HG02840 (cell line): ENCODE results near the gene TEKT5.
"Not testable (repeated sequence)": the region's sequence is repeated elsewhere in the genome, so short reads cannot be mapped to it uniquely, and the experiment has no call there.

Experiments
- ATAC-seq: cut with Tn5 transposase; IDR thresholded peaks from one replicate; pipeline ENCODE4 v1.9.1; 2021; ENCODE audit warnings: mild to moderate bottlenecking, moderate library complexity, moderate number of reproducible peaks; ENCODE audit not compliant: unreplicated experiment, low FRiP score

The TEKT5 gene

GRCh38 chr16:10685709-10686108 lies 9.0 kb downstream of the TEKT5 start:
- no peak for ATAC-seq

- no peak for ATAC-seq
Observed at GRCh38 chr16:10684511-10685151, 10.1 kb downstream of the TEKT5 start.

GRCh38 chr16:10683170-10683569 lies 11.6 kb downstream of the TEKT5 start:
- ATAC-seq, result no peak

DNA sequence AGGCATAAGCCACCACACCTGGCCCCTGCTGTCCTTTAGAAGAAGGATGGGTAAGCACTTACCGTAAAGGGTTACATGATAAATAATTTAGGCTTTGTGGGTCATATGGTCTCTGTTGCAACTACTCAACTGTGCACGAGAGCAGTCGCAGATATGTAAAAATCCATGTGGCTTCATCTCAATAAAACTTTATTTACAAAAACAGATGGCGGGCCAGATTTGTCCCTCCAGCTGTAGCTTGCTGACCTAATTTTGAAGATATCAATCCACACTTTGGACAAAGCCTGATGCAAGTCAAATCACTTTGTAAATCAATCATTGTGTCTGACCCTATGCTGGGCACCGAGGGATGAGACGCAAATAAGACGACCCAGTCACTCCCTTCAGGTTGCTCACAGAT lies 12.1 kb downstream of the TEKT5 start:
- no peak for ATAC-seq

- no peak for ATAC-seq
Observed at GRCh38 chr16:10681310-10682308, 13.1 kb downstream of the TEKT5 start.

DNA sequence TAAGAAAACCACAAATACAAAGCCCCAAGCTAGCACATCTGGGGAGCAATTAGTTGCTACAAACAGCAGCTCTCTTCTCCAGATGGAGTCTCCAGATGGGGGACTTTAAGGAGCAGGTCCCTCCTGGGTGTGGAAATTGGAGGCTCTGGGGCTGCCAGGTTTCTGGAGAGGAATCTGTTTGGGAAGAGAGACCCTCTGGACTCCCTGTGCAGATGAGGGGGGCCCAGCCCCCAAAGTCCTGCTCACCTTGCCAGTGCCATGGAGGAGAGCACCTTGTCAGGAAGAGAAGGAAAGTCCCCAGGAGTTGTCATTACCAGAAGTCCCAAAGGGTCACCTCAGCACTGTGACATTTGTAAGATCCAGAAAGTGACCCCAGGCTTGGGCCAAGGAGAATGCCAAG lies 14.8 kb downstream of the TEKT5 start:
- ATAC-seq, result no peak

DNA sequence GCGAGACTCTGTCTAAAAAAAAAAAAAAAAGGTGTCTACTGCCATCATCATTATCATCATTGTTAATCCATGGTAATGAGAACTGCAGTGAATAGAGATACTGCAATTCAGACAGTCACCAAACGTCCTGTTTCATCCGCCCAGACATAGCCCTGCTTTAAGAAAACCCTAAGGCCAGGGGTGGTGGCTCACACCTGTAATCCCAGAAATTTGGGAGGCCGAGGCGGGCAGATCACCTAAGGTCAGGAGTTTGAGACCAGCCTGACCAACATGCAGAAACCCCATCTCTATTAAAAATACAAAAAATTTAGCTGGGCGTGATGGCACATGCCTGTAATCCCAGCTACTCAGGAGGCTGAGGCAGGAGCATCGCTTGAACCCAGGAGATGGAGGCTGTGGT lies 15.3 kb downstream of the TEKT5 start:
- not testable (repeated sequence) for ATAC-seq

DNA sequence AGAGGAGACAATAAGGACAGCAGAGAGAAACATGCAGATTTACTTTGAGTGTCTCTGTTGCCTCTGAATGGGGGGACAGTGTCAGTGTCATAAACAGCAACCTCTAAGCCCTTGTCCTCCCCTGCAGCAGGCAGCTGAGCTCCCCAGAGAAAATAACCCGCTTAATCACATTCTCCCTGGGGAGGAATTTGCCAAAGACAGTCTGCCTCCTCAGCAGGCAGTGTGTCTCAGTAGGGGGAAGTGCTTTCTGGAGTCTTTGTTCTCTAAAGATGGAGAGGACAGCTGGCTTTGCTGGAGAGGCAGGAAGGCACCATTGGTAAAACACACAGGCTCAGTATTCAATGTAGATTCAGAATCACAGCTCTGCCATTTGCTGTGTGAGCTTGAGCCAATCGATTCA lies 16.1 kb downstream of the TEKT5 start:
- ATAC-seq, result no peak

DNA sequence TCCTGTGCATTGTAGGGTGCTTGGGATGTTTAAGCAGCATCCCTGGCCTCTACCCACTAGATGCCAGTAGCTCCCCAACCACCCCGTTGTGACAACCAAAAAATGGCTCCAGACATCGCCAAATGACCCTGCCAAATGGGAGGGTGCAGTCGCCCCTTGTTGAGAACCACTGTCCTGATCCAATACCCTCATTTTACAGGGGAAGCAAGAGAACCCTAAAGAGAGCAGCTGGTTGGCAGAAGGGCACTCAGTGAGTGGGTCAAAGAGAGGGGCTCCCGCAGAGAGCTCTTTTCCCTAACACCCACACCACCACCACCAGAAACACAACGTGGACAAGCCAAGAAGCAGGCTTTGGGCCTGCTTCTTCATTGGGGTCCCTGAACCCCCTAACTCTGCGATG lies 18.4 kb downstream of the TEKT5 start:
- no peak for ATAC-seq

DNA sequence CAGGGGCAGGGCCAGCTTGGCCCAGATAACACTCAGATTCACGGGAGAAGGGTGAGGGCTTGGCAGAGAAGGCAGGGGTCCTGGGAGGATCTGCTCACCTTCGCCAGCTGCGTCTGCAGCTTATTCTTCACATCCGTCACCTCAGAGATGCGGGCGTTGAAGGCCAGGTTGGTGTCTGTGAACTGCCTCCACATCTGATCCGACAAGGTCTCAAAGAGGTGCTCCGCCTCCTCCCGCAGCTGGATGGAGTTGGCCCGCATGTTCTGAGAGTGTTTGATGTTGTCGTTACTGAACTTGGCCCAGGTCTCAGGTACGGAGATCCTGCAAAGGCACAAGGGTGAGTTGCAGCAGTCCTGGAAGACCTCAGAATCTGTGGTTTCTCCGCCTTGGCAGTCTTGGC lies 18.9 kb downstream of the TEKT5 start:
- ATAC-seq, result no peak

DNA sequence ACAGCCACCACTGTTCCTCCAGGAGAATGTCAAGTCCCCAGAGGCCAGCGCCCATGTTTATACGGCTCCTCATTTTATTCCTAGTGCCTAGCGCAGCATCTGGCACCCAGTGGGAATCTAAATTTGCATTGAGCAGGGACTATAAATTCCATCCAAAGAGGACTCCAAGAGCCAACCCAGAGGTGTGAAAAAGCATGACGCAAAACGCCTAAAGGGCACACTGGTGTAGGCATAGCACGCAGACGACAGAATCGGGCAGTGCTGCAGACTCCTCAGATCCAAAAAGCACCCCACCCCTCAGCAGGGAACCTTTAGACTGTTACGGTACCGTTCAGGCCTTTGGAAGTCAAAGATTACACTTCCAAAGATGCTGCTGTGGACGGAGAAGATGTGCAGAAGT lies 19.5 kb downstream of the TEKT5 start:
- no peak for ATAC-seq

- no peak for ATAC-seq
Observed at GRCh38 chr16:10671729-10672128, 23.0 kb downstream of the TEKT5 start.

DNA sequence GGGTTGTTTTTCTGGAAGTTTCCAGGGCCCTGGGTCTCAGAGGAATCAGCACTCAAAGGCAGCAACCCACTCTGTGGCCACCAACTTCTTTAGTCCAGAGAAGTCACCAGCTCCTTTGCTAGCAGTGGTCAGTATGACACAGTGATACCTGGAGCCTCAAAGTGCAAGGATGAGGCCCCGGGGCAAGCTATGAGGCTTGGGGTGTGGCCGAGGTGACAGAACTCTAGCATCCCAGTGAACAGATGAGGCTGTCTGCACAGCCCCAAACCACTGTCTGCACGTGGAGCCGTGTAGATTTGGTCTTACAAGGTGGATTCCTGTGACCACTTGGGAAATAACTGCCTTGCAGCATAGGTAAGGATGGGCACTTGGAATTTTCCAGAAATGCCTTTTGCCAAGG lies 24.9 kb downstream of the TEKT5 start:
- no peak for ATAC-seq

DNA sequence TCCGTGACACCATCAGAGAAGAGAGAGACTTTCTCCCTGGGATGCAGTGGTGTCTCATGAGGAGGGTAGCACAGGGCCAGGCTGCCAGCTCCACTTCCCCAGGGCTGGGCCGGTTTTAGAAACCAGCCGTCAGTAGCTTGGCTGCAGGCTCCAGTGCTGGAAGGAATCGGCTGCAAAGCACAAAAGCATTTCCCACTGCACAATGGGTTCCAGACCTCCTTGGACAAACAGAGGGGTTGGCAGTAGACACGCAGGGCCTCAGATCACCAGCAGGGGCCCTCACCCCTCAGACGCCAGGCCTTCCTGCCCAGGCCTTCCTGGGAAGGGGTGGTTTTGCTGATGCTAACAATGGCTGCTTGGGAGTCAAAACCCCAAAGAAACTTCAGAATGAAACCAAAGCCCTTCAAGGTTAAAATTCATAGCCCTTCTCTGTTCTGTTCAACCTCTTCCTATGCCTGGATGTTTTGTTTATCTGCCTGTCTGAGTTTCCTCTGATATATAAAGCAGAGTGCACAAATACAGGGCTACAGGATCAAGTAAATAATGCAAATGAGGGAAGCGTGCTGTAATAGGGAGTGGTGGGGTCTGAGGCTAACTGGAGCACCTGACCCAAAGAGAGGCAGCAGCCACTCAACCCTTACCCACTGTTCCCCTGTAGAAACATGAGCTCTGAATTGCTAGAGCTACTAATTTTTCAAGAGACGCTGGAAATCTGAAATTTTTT lies 26.2 kb downstream of the TEKT5 start:
- ATAC-seq, result no peak

- no peak for ATAC-seq
Observed at GRCh38 chr16:10667239-10667638, 27.5 kb downstream of the TEKT5 start.

GRCh38 chr16:10666291-10666690 lies 28.4 kb downstream of the TEKT5 start:
- no peak for ATAC-seq

- no peak for ATAC-seq
Observed at GRCh38 chr16:10665166-10665565, 29.6 kb downstream of the TEKT5 start.

DNA sequence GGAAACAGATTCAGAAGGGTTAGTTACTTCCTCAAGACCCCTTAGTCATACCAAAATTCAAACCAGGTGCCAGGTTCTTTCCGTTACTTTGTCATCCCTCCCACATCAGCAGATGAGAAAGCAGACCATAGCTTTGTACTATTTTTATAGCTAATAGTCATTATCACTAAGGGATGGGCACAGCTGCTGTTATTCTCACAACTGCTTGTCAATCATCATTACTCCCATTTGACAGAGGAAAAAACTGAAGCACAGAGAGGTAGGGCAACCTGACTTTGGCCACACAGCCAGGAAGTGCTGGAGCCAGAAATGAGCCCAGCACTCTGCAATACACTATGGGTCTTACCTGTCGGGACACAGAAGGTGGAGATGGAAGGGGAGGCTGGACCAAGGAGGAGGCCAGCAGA lies 30.0 kb downstream of the TEKT5 start:
- no peak for ATAC-seq

DNA sequence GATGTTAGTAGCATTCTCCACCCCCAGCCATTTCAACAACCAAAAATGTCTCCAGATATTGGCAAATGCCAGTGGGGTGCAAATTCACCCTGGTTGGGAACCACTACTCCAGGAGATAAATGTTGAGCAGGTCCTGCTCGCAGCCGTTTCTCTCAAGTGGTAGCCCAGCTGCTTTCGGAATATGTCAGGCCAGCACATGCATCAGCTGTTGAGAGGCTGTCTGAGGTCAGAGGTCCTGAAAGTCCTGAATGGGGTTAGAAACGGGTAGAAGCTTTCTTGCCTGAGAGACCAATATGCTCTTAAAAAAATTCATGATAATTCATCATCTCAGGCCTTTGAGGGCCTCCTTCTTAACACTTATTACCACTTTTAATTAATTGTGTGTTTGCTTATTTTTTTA lies 31.0 kb downstream of the TEKT5 start:
- no peak for ATAC-seq

GRCh38 chr16:10663146-10663545 lies 31.6 kb downstream of the TEKT5 start:
- no peak for ATAC-seq

DNA sequence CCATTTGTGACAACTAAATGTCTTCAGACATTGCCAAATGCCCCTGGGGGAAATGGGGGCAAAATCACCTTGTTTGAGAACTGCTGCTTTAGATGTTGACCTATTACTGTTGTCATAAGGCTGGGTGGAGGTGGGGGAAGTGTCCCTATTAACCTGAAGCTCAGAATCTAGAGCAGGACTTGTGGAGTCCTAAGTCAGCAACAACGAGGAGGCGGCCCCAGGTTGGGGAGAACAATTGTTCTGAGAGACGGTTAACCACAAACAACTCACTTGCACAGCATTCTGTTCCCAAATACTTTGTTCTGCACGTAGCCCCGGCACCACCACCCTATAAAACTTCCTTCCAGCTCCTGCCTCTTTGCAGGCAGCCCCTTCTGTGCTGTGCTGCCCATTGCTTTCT lies 32.5 kb downstream of the TEKT5 start:
- no peak for ATAC-seq
